Measurements from ENCODE around the gene SMAD1.

Gene SMAD1

DNA sequence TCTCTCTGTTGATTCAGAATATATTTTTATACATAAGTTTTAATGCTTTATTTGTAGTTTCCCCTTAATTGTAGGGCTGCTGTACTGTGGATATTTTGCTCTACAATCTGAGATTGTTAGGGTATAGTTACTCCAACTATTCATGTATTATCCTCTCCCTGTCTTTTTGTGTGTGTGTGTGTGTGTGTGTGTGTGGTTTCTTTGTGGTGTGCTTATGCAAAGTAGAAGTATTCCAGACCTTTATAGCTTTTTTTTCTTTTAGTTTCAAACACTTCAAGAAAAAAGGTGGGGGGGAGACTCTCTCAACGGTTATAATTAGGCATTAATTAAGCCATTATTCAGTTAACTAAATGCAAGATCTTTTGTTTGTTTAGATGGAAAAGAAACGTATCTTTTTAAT is 6.7 kb downstream of the SMAD1 start:
- H3K4me1 ChIP-seq (ENCODE audit: control insufficient read depth, insufficient read depth, low read length): peaks cover 16% of the 10 kb centered on the region
- H3K9me3 ChIP-seq (ENCODE audit: control insufficient read depth, insufficient read depth, low read depth, low read length): no peaks in the 10 kb centered on the region
- no peaks in the 10 kb centered on the region for H3K36me3 ChIP-seq (ENCODE audit: control insufficient read depth, insufficient read depth, low read length)
- H3K9ac ChIP-seq (ENCODE audit: low read length): no peak overlapping the region
- no peak overlapping the region for H3K4me3 ChIP-seq (ENCODE audit: low read depth, low read length)
- H3K27ac ChIP-seq (ENCODE audit: low read depth, low read length): no peak overlapping the region
- H3K27me3 ChIP-seq (ENCODE audit: control insufficient read depth, insufficient read depth, low read length): no peaks in the 10 kb centered on the region

DNA sequence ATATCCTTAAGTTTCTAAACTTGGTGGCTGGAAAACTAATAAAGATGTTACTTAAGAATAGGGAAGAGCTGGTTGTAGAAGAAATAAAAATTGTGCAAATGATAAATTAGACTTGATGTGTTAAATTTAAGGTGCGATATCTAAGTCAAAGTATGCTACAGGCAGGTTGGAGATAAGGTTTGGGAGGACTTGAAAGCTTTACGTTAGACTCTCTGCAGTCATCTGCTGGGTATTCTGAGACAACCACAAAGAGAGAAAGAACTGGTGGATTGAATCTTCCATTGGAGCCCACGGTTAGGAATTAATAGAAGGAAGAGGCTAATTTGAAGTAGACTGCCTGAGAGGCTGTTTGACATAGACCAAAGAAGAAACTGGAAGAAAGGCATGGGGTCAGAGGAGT is 7.9 kb downstream of the SMAD1 start:
- no peaks in the 10 kb centered on the region for H3K27me3 ChIP-seq (ENCODE audit: control insufficient read depth, insufficient read depth, low read length)
- H3K9me3 ChIP-seq (ENCODE audit: control insufficient read depth, insufficient read depth, low read depth, low read length): no peaks in the 10 kb centered on the region
- H3K4me3 ChIP-seq (ENCODE audit: low read depth, low read length): no peak overlapping the region
- H3K9ac ChIP-seq (ENCODE audit: low read length): no peak overlapping the region
- H3K36me3 ChIP-seq (ENCODE audit: control insufficient read depth, insufficient read depth, low read length): no peaks in the 10 kb centered on the region
- H3K27ac ChIP-seq (ENCODE audit: low read depth, low read length): no peak overlapping the region
- peaks cover 11% of the 10 kb centered on the region for H3K4me1 ChIP-seq (ENCODE audit: control insufficient read depth, insufficient read depth, low read length)

DNA sequence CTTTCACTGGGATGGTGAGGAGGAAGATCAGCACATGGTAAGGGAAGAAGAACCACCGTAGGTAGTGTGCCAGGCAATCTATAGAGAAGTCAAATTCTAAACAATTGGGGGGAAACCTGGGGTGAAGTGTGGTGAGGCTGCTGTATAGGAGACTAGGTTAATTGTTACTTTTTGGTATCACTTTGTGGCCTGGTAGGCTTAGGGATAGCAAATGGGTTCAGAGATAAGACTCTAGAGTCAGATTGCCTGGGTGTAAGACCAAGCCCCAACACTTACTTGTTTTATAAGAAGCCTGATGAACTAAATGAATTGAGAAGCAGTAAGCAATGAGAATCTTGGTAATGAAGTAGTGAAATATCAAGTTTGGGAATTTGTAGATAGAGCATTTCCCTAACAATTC is 8.7 kb downstream of the SMAD1 start:
- Histone ChIP-seq H3K36me3 (ENCODE audit: control insufficient read depth, insufficient read depth, low read length) (no peaks in the 10 kb centered on the region), H3K9me3 (ENCODE audit: control insufficient read depth, insufficient read depth, low read depth, low read length) (no peaks in the 10 kb centered on the region), H3K4me3 (ENCODE audit: low read depth, low read length) (no peak overlapping the region), H3K9ac (ENCODE audit: low read length) (no peak overlapping the region), H3K27ac (ENCODE audit: low read depth, low read length) (no peak overlapping the region), H3K27me3 (ENCODE audit: control insufficient read depth, insufficient read depth, low read length) (no peaks in the 10 kb centered on the region), H3K4me1 (ENCODE audit: control insufficient read depth, insufficient read depth, low read length) (peaks cover 11% of the 10 kb centered on the region)

DNA sequence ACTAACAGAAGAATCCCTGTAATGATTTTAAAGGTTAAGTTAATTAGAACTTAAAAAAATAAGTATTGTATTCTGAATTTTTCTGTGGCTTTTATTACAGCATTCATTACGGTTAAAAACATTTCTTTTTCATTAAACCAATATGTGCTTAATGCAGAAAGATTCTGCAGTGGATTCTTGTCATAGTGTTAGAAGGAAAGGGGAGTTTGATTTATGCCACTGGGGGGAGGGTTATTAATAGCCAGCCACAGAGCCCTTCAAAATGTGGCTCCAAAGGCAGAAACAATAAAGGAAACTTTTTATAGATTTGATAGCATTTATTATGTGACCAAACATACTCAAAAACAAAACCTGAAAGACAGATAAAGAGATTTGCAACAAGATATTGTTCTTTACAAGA is 9.1 kb downstream of the SMAD1 start:
- Histone ChIP-seq H3K27me3 (ENCODE audit: control insufficient read depth, insufficient read depth, low read length) (no peaks in the 10 kb centered on the region), H3K4me3 (ENCODE audit: low read depth, low read length) (no peak overlapping the region), H3K36me3 (ENCODE audit: control insufficient read depth, insufficient read depth, low read length) (no peaks in the 10 kb centered on the region), H3K9me3 (ENCODE audit: control insufficient read depth, insufficient read depth, low read depth, low read length) (no peaks in the 10 kb centered on the region), H3K9ac (ENCODE audit: low read length) (no peak overlapping the region), H3K4me1 (ENCODE audit: control insufficient read depth, insufficient read depth, low read length) (peaks cover 11% of the 10 kb centered on the region), H3K27ac (ENCODE audit: low read depth, low read length) (no peak overlapping the region)

DNA sequence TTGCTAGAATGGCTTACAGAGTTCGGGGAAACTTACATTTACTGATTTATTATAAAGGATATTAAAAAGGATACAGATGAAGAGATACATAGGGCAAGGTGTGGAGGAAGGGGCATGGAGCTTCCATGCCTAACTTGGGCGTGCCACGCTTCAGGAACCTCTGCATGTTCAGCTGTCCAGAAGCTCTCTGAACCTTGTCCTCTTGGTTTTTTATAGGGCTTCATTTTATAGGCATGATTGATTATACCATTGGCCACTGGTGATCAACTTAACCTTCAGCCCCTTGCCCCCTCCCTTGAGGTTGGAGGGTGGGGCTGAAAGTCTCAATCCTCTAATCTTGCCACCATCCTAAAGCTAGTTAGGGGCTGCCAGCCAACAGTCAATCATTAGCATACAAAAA is 10.7 kb downstream of the SMAD1 start:
- Histone ChIP-seq H3K4me3 (ENCODE audit: low read depth, low read length) (no peak overlapping the region), H3K9ac (ENCODE audit: low read length) (no peak overlapping the region), H3K27ac (ENCODE audit: low read depth, low read length) (no peak overlapping the region), H3K4me1 (ENCODE audit: control insufficient read depth, insufficient read depth, low read length) (peaks cover 9% of the 10 kb centered on the region), H3K36me3 (ENCODE audit: control insufficient read depth, insufficient read depth, low read length) (no peaks in the 10 kb centered on the region), H3K27me3 (ENCODE audit: control insufficient read depth, insufficient read depth, low read length) (no peaks in the 10 kb centered on the region), H3K9me3 (ENCODE audit: control insufficient read depth, insufficient read depth, low read depth, low read length) (no peaks in the 10 kb centered on the region)

DNA sequence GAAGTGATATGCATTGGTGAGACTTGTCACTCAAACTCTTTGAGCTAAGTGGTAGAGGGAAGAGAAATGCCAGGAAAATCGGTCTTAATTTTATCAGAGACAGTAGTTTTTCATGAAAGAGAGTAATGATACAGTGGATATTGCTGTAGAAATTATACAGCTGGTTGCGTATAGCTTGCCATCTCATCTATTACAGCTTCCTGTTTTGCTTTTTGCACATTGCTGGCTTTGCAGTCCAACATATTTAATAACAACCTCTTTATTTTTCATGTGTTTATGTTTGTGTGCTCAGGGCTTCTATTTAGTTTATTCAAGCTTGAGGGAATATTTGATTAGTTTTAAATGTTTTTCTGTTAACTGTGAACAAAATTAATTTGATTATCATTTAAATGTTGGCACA is 11.5 kb downstream of the SMAD1 start:
- Histone ChIP-seq H3K9ac (ENCODE audit: low read length) (no peak overlapping the region), H3K27me3 (ENCODE audit: control insufficient read depth, insufficient read depth, low read length) (no peaks in the 10 kb centered on the region), H3K9me3 (ENCODE audit: control insufficient read depth, insufficient read depth, low read depth, low read length) (no peaks in the 10 kb centered on the region), H3K36me3 (ENCODE audit: control insufficient read depth, insufficient read depth, low read length) (no peaks in the 10 kb centered on the region), H3K27ac (ENCODE audit: low read depth, low read length) (no peak overlapping the region), H3K4me1 (ENCODE audit: control insufficient read depth, insufficient read depth, low read length) (peaks cover 4% of the 10 kb centered on the region), H3K4me3 (ENCODE audit: low read depth, low read length) (no peak overlapping the region)

DNA sequence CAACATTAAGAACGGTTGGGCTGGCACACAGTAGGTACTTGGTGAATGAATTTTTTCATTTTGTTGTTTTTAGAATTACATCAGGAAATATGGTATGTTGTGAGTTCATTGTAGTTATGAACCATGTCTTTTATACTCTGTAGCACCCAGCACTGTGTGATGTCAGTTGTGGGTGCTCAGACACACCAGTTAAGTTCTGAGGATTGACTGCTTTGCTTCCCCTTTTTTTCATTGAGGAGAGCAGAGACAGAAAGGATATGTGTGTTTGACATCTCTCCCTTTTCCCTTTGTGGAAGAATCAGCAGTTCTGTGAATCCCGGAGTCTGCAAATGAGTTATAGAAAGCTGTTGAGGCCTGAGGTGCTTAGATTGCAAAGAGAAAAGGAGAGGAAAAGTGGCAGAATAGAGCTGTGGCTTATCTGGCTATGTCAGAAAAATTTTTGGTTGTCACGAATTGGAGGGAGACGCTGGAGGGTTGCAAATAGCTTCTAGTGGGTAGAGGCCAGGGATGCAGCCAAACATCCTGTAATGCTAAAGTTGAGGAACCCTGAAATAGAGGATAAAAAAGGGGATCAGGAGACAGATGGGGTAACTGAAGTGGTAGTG is 13.1 kb downstream of the SMAD1 start:
- H3K27ac ChIP-seq (ENCODE audit: low read depth, low read length): no peak overlapping the region
- no peaks in the 10 kb centered on the region for H3K36me3 ChIP-seq (ENCODE audit: control insufficient read depth, insufficient read depth, low read length)
- no peak overlapping the region for H3K4me3 ChIP-seq (ENCODE audit: low read depth, low read length)
- H3K9me3 ChIP-seq (ENCODE audit: control insufficient read depth, insufficient read depth, low read depth, low read length): no peaks in the 10 kb centered on the region
- H3K27me3 ChIP-seq (ENCODE audit: control insufficient read depth, insufficient read depth, low read length): no peaks in the 10 kb centered on the region
- peaks cover 4% of the 10 kb centered on the region for H3K4me1 ChIP-seq (ENCODE audit: control insufficient read depth, insufficient read depth, low read length)
- no peak overlapping the region for H3K9ac ChIP-seq (ENCODE audit: low read length)

DNA sequence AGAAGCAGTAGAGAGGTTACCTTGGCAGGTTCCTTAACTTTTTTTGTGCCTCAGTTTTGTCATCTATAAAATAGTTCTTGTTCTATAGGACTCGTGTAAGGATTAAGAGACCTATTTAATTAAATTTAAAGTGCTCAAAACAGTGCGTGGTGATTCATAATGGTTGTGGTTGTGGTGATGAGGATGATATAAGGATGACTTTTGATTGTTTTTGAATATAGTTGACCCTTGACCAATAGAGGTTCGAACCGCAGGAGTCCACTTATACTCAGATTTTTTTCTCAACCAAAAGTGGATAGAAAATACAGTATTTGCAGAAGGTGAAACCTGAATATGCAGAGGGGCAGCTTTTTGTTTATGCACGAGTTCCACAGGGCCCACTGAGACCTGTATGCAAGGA is 14.6 kb downstream of the SMAD1 start:
- Histone ChIP-seq H3K36me3 (ENCODE audit: control insufficient read depth, insufficient read depth, low read length) (no peaks in the 10 kb centered on the region), H3K9ac (ENCODE audit: low read length) (no peak overlapping the region), H3K4me1 (ENCODE audit: control insufficient read depth, insufficient read depth, low read length) (peaks cover 7% of the 10 kb centered on the region), H3K27me3 (ENCODE audit: control insufficient read depth, insufficient read depth, low read length) (no peaks in the 10 kb centered on the region), H3K4me3 (ENCODE audit: low read depth, low read length) (no peak overlapping the region), H3K27ac (ENCODE audit: low read depth, low read length) (no peak overlapping the region), H3K9me3 (ENCODE audit: control insufficient read depth, insufficient read depth, low read depth, low read length) (no peaks in the 10 kb centered on the region)

DNA sequence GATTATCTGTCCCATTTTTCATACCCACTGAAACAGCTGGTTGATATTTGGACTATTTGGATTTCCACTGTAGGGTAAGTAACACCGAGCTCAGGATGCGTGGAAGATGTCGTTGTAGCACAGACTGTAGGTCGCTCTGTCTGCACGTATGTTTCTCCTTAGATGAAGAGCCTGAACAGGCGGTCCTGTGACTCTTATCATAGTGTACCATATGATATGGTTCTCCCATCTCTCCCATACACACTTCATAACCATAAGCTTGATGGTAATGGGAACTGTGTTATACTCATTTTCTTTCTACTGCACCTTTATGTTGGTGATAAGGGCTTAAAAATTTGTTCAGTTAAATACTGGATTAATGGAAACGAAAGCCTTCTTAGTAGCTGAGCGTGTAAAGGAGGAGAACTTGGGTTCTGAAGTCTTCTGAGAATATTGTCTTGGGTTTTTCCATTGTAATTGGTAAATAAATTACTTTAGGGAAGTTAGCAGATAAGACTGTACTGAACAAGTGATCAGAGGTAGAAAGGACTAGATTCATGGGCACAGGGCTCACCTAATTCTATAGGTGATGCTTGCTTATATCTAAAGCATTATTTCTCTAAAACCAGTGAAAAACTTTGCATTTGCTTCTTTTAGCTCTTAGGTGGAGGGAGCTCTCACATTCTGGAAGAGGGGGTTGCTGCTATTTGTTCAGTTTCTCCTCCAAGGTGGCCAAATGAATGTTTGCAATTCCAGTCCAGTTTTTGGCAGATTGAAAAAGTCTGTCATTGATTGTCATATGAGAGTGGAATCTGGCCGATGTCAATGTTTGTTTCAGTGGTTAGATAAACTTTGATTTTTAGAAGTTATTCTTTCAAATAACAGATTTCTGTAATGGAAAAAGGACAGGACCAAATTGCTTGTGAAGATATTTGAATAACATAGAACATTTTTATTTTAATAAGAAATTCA is 15.8 kb downstream of the SMAD1 start:
- no peak overlapping the region for H3K9ac ChIP-seq (ENCODE audit: low read length)
- peaks cover 5% of the 10 kb centered on the region for H3K4me1 ChIP-seq (ENCODE audit: control insufficient read depth, insufficient read depth, low read length)
- H3K9me3 ChIP-seq (ENCODE audit: control insufficient read depth, insufficient read depth, low read depth, low read length): no peaks in the 10 kb centered on the region
- H3K36me3 ChIP-seq (ENCODE audit: control insufficient read depth, insufficient read depth, low read length): no peaks in the 10 kb centered on the region
- H3K27ac ChIP-seq (ENCODE audit: low read depth, low read length): no peak overlapping the region
- H3K27me3 ChIP-seq (ENCODE audit: control insufficient read depth, insufficient read depth, low read length): no peaks in the 10 kb centered on the region
- H3K4me3 ChIP-seq (ENCODE audit: low read depth, low read length): no peak overlapping the region

DNA sequence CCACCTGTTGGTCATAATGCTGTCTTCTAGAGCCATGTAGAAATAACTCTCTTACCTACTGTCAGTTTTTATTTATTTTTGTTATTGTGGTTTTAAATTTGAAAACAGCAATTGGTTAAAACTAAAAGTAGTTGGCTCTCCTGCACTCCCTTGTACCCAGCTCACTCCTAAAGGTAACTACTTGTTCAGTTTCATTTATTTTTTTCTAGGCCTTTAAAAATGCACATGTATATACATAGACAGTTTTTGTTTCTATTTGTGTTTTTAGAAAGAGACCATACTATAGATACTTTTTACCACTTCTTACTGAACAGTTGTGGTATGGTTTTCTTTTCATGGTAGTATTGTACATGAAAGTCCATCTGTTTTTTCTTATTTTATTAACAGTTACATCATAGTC is 16.8 kb downstream of the SMAD1 start:
- Histone ChIP-seq H3K9ac (ENCODE audit: low read length) (no peak overlapping the region), H3K4me3 (ENCODE audit: low read depth, low read length) (no peak overlapping the region), H3K9me3 (ENCODE audit: control insufficient read depth, insufficient read depth, low read depth, low read length) (no peaks in the 10 kb centered on the region), H3K36me3 (ENCODE audit: control insufficient read depth, insufficient read depth, low read length) (no peaks in the 10 kb centered on the region), H3K27ac (ENCODE audit: low read depth, low read length) (no peak overlapping the region), H3K27me3 (ENCODE audit: control insufficient read depth, insufficient read depth, low read length) (no peaks in the 10 kb centered on the region), H3K4me1 (ENCODE audit: control insufficient read depth, insufficient read depth, low read length) (peaks cover 9% of the 10 kb centered on the region; the same call in 1 of the 2 replicates)

DNA sequence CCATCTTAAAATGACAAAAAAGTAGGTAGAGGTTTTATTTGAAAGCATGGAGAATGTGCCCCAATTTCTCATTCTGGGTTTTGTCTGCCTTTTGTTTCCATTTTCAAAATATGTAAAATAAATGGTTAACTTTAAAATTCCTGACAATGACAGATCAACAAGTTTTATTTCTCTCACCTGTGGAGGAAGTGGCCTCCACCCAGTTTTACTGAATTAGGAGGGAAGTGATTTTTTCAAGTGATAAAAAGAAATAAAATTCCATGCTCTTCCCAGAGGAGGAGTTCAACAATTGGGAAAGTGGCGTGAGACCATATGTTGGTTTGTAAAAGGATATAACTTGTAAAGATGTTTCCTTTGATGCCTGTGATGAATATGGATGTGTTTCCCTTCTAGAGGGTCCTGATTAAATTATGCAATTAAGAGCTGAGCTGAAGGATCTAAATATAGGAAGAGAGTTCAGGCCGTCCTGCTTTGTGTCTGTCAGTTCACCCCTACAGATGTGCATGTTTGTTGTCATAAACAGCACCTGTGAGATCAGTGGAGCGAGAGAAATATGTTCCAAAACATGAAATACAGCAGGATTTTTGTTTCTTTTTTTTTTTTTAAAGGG is 19.5 kb downstream of the SMAD1 start:
- H3K36me3 ChIP-seq (ENCODE audit: control insufficient read depth, insufficient read depth, low read length): no peaks in the 10 kb centered on the region
- H3K4me3 ChIP-seq (ENCODE audit: low read depth, low read length): no peak overlapping the region
- no peak overlapping the region for H3K9ac ChIP-seq (ENCODE audit: low read length)
- H3K4me1 ChIP-seq (ENCODE audit: control insufficient read depth, insufficient read depth, low read length): peaks cover 9% of the 10 kb centered on the region; the same call in 1 of the 2 replicates
- H3K27ac ChIP-seq (ENCODE audit: low read depth, low read length): no peak overlapping the region
- H3K27me3 ChIP-seq (ENCODE audit: control insufficient read depth, insufficient read depth, low read length): no peaks in the 10 kb centered on the region
- H3K9me3 ChIP-seq (ENCODE audit: control insufficient read depth, insufficient read depth, low read depth, low read length): no peaks in the 10 kb centered on the region
